HUES48 (cell line): ENCODE data around the gene TENT5C.

Experiments
- H3K27ac ChIP-seq: one replicate; pipeline ENCODE4 v1.7.0; 2013; ENCODE audit warnings: low read depth, low read length, inconsistent platforms
- H3K27me3 ChIP-seq: 2 replicates; pipeline ENCODE4 v1.6.1; 2013; ENCODE audit warnings: mild to moderate bottlenecking, low read length; ENCODE audit not compliant: control insufficient read depth, insufficient read depth
- H3K36me3 ChIP-seq: 2 replicates; pipeline ENCODE4 v1.6.1; 2013; ENCODE audit warnings: low read length; ENCODE audit not compliant: control insufficient read depth, insufficient read depth
- H3K4me1 ChIP-seq: 2 replicates; pipeline ENCODE4 v1.6.1; 2013; ENCODE audit warnings: mild to moderate bottlenecking, low read length; ENCODE audit not compliant: control insufficient read depth, insufficient read depth
- H3K4me3 ChIP-seq: 2 replicates; pipeline ENCODE4 v1.5.1; 2013; ENCODE audit warnings: mild to moderate bottlenecking, low read depth, low read length
- H3K9ac ChIP-seq: 2 replicates; pipeline ENCODE4 v1.6.1; 2013; ENCODE audit warnings: mild to moderate bottlenecking, low read depth, low read length, moderate library complexity
- H3K9me3 ChIP-seq: 2 replicates; pipeline ENCODE4 v1.6.1; 2013; ENCODE audit warnings: low read length; ENCODE audit not compliant: control insufficient read depth, insufficient read depth

Gene TENT5C

GRCh38 chr1:117564227-117565075 lies 41.4 kb upstream of the TENT5C start:
- no peak overlapping the region for H3K27ac ChIP-seq

GRCh38 chr1:117565076-117565556 lies 40.7 kb upstream of the TENT5C start:
- Histone ChIP-seq H3K9me3 (no peaks in the 10 kb centered on the region), H3K4me3 (no peak overlapping the region), H3K36me3 (no peaks in the 10 kb centered on the region), H3K4me1 (no peaks in the 10 kb centered on the region), H3K27me3 (no peaks in the 10 kb centered on the region), H3K9ac (no peak overlapping the region), H3K27ac (no peak overlapping the region)

More at GRCh38 chr1:117564227-117565075, 41.4 kb upstream of the TENT5C start:
- no peaks in the 10 kb centered on the region for H3K36me3 ChIP-seq
- 0 out of 2 replicates have a peak, but pooled peaks cover 2% of the 10 kb centered on the region for H3K9me3 ChIP-seq
- no peaks in the 10 kb centered on the region for H3K4me1 ChIP-seq
- H3K9ac ChIP-seq = no peak overlapping the region
- no peaks in the 10 kb centered on the region for H3K27me3 ChIP-seq
- no peak overlapping the region for H3K4me3 ChIP-seq

- no peak overlapping the region for H3K27ac ChIP-seq
- no peaks in the 10 kb centered on the region for H3K9me3 ChIP-seq
- H3K27me3 ChIP-seq = no peaks in the 10 kb centered on the region
- no peak overlapping the region for H3K4me3 ChIP-seq
- H3K9ac ChIP-seq = no peak overlapping the region
- no peaks in the 10 kb centered on the region for H3K36me3 ChIP-seq
- no peaks in the 10 kb centered on the region for H3K4me1 ChIP-seq
Observed at GRCh38 chr1:117565745-117566455, 39.9 kb upstream of the TENT5C start.

GRCh38 chr1:117566556-117566955 lies 39.3 kb upstream of the TENT5C start:
- Histone ChIP-seq H3K4me1 (no peaks in the 10 kb centered on the region), H3K4me3 (no peak overlapping the region), H3K9ac (no peak overlapping the region), H3K36me3 (no peaks in the 10 kb centered on the region), H3K27me3 (no peaks in the 10 kb centered on the region), H3K9me3 (no peaks in the 10 kb centered on the region), H3K27ac (no peak overlapping the region)

GRCh38 chr1:117567435-117567834 lies 38.4 kb upstream of the TENT5C start:
- H3K4me3 ChIP-seq = no peak overlapping the region
- no peaks in the 10 kb centered on the region for H3K27me3 ChIP-seq
- H3K36me3 ChIP-seq = no peaks in the 10 kb centered on the region
- H3K4me1 ChIP-seq = no peaks in the 10 kb centered on the region
- no peak overlapping the region for H3K9ac ChIP-seq
- no peak overlapping the region for H3K27ac ChIP-seq
- no peaks in the 10 kb centered on the region for H3K9me3 ChIP-seq

- no peaks in the 10 kb centered on the region for H3K36me3 ChIP-seq
- H3K9ac ChIP-seq = no peak overlapping the region
- H3K9me3 ChIP-seq = no peaks in the 10 kb centered on the region
- no peak overlapping the region for H3K27ac ChIP-seq
- H3K4me3 ChIP-seq = no peak overlapping the region
- no peaks in the 10 kb centered on the region for H3K4me1 ChIP-seq
- H3K27me3 ChIP-seq = no peaks in the 10 kb centered on the region
Observed at GRCh38 chr1:117567976-117568375, 37.9 kb upstream of the TENT5C start.

- no peaks in the 10 kb centered on the region for H3K36me3 ChIP-seq
- no peak overlapping the region for H3K4me3 ChIP-seq
- no peak overlapping the region for H3K27ac ChIP-seq
- no peaks in the 10 kb centered on the region for H3K4me1 ChIP-seq
- no peaks in the 10 kb centered on the region for H3K9me3 ChIP-seq
- no peak overlapping the region for H3K9ac ChIP-seq
- no peaks in the 10 kb centered on the region for H3K27me3 ChIP-seq
Observed at GRCh38 chr1:117568999-117569398, 36.8 kb upstream of the TENT5C start.

GRCh38 chr1:117569856-117570255 lies 36.0 kb upstream of the TENT5C start:
- no peaks in the 10 kb centered on the region for H3K27me3 ChIP-seq
- H3K36me3 ChIP-seq = no peaks in the 10 kb centered on the region
- no peaks in the 10 kb centered on the region for H3K4me1 ChIP-seq
- H3K4me3 ChIP-seq = no peak overlapping the region
- H3K9me3 ChIP-seq = no peaks in the 10 kb centered on the region
- no peak overlapping the region for H3K9ac ChIP-seq
- H3K27ac ChIP-seq = no peak overlapping the region

GRCh38 chr1:117570988-117571409 lies 34.8 kb upstream of the TENT5C start:
- H3K27me3 ChIP-seq = no peaks in the 10 kb centered on the region
- no peaks in the 10 kb centered on the region for H3K4me1 ChIP-seq
- no peaks in the 10 kb centered on the region for H3K9me3 ChIP-seq
- no peaks in the 10 kb centered on the region for H3K36me3 ChIP-seq
- no peak overlapping the region for H3K9ac ChIP-seq
- H3K4me3 ChIP-seq = no peak overlapping the region
- no peak overlapping the region for H3K27ac ChIP-seq

- no peak overlapping the region for H3K4me3 ChIP-seq
- H3K36me3 ChIP-seq = no peaks in the 10 kb centered on the region
- H3K27me3 ChIP-seq = no peaks in the 10 kb centered on the region
- no peaks in the 10 kb centered on the region for H3K4me1 ChIP-seq
- H3K9me3 ChIP-seq = no peaks in the 10 kb centered on the region
- H3K9ac ChIP-seq = no peak overlapping the region
- no peak overlapping the region for H3K27ac ChIP-seq
Observed at GRCh38 chr1:117571496-117571895, 34.4 kb upstream of the TENT5C start.

GRCh38 chr1:117572546-117572945 lies 33.3 kb upstream of the TENT5C start:
- Histone ChIP-seq H3K27me3 (no peaks in the 10 kb centered on the region), H3K27ac (no peak overlapping the region), H3K36me3 (no peaks in the 10 kb centered on the region), H3K9ac (no peak overlapping the region), H3K4me3 (no peak overlapping the region), H3K9me3 (no peaks in the 10 kb centered on the region), H3K4me1 (no peaks in the 10 kb centered on the region)
